Neural progenitor cell (in vitro differentiated cells): ENCODE measurements around the gene BRINP1. TPM values are rescaled to one million over a fixed set of nuclear protein-coding genes. Genes with fewer than 3 reads are reported as not detected.

Experiments used
- DNase-seq: peaks from one replicate; pipeline ENCODE4 v3.0.0-alpha.2; 2016; ENCODE audit warnings: low spot score
- H2AFZ ChIP-seq: fragments of 200-600 bp; sonication (generic); replicated peaks from 2 replicates; pipeline ENCODE4 v1.6.1; 2016; ENCODE audit warnings: antibody characterized with exemption
- H3F3A ChIP-seq: fragments of 200-600 bp; sonication (generic); 2 replicates; pipeline ENCODE4 v1.6.1; 2016; ENCODE audit warnings: antibody characterized with exemption, low read depth
- H3K27ac ChIP-seq: fragments of 200-600 bp; sonication (generic); 2 replicates; pipeline ENCODE4 v1.5.1; 2016; ENCODE audit warnings: mild to moderate bottlenecking
- H3K27me3 ChIP-seq: fragments of 200-600 bp; sonication (generic); 2 replicates; pipeline ENCODE4 v1.6.1; 2016; ENCODE audit warnings: mild to moderate bottlenecking, moderate library complexity
- H3K36me3 ChIP-seq: fragments of 200-600 bp; sonication (generic); 2 replicates; pipeline ENCODE4 v1.5.1; 2016
- H3K4me1 ChIP-seq: fragments of 200-600 bp; sonication (generic); 2 replicates; pipeline ENCODE4 v1.6.1; 2016; ENCODE audit warnings: mixed run types
- H3K4me2 ChIP-seq: fragments of 200-600 bp; sonication (generic); 2 replicates; pipeline ENCODE4 v1.6.1; 2016
- H3K4me3 ChIP-seq: fragments of 200-600 bp; sonication (generic); 2 replicates; pipeline ENCODE4 v1.5.1; 2016
- H3K79me2 ChIP-seq: fragments of 200-600 bp; sonication (generic); 2 replicates; pipeline ENCODE4 v1.6.1; 2016; ENCODE audit warnings: low read depth
- H3K9ac ChIP-seq: fragments of 200-600 bp; sonication (generic); 2 replicates; pipeline ENCODE4 v1.6.1; 2016
- H3K9me3 ChIP-seq: fragments of 200-600 bp; sonication (generic); 2 replicates; pipeline ENCODE4 v1.5.1; 2016; ENCODE audit warnings: low read depth
- H4K20me1 ChIP-seq: fragments of 200-600 bp; sonication (generic); 2 replicates; pipeline ENCODE4 v1.6.1; 2016; ENCODE audit warnings: low read depth
- H3K27ac Mint-ChIP-seq: 3 replicates; pipeline ENCODE4 v1.8.0; 2021; ENCODE audit warnings: mixed read lengths
- H3K27me3 Mint-ChIP-seq: 2 replicates; pipeline ENCODE4 v1.8.0; 2022; ENCODE audit warnings: low read depth, mild to moderate bottlenecking, inconsistent platforms, moderate library complexity, mixed read lengths; ENCODE audit not compliant: insufficient read depth
- H3K36me3 Mint-ChIP-seq: 3 replicates; pipeline ENCODE4 v1.8.0; 2021; ENCODE audit warnings: mixed read lengths
- H3K4me1 Mint-ChIP-seq: 3 replicates; pipeline ENCODE4 v1.8.0; 2021; ENCODE audit warnings: mixed read lengths
- H3K4me3 Mint-ChIP-seq: 3 replicates; pipeline ENCODE4 v1.8.0; 2021; ENCODE audit warnings: mild to moderate bottlenecking, moderate library complexity, mixed read lengths
- H3K9me3 Mint-ChIP-seq: 3 replicates; pipeline ENCODE4 v1.8.0; 2020; ENCODE audit warnings: mixed read lengths
- CTCF ChIP-seq: fragments of 200-600 bp; sonication (generic); IDR thresholded peaks from 2 replicates; pipeline ENCODE4 v1.5.1; 2017; ENCODE audit warnings: antibody characterized with exemption, mild to moderate bottlenecking
- EZH2 ChIP-seq: fragments of 200-600 bp; sonication (generic); IDR thresholded peaks from 2 replicates; pipeline ENCODE4 v1.6.1; 2017; ENCODE audit warnings: antibody characterized with exemption, mild to moderate bottlenecking, moderate library complexity
- EZH2phosphoT487 ChIP-seq: fragments of 200-600 bp; sonication (generic); IDR thresholded peaks from 2 replicates; pipeline ENCODE4 v1.6.1; 2017; ENCODE audit warnings: antibody characterized with exemption
- total RNA-seq: library from RNA; depleted of rRNA; stranded (reverse); fragments of >200 nt; gene quantifications from 2 replicates; pipeline ENCODE4 v1.2.3, GENCODE V29; 2015; ENCODE audit warnings: low replicate concordance

Gene BRINP1
- total RNA-seq, 1 donor from 2014 or later = 0.62 TPM

GRCh38 chr9:119273984-119274665, 95.1 kb downstream of the BRINP1 start:
- DNase-seq = no peak
- H3K9ac ChIP-seq = no peak overlapping the region
- H3K4me1 ChIP-seq = peaks cover 30% of the 10 kb centered on the region
- H3F3A ChIP-seq = peaks cover 31% of the 10 kb centered on the region
- no peaks in the 10 kb centered on the region for H3K36me3 ChIP-seq
- H3K27me3 ChIP-seq = no peaks in the 10 kb centered on the region
- no peak overlapping the region for H3K4me3 ChIP-seq
- no peak overlapping the region for H3K4me2 ChIP-seq
- Mint-ChIP-seq H3K4me1 (peaks cover 33% of the 10 kb centered on the region), H3K27ac (no peak overlapping the region), H3K27me3 (peaks cover 4% of the 10 kb centered on the region), H3K4me3 (no peak overlapping the region), H3K9me3 (no peaks in the 10 kb centered on the region), H3K36me3 (no peaks in the 10 kb centered on the region)
- H3K79me2 ChIP-seq = no peaks in the 10 kb centered on the region
- no peaks in the 10 kb centered on the region for H4K20me1 ChIP-seq
- no peak for TF ChIP-seq CTCF
- TF ChIP-seq EZH2 = no peak
- no peak for TF ChIP-seq EZH2phosphoT487
- no peaks in the 10 kb centered on the region for H3K9me3 ChIP-seq
- H3K27ac ChIP-seq = no peak overlapping the region
- no peak overlapping the region for H2AFZ ChIP-seq

GRCh38 chr9:119273325-119273904, 95.8 kb downstream of the BRINP1 start:
- TF ChIP-seq EZH2 = no peak
- no peak for TF ChIP-seq CTCF
- TF ChIP-seq EZH2phosphoT487 = no peak
- peaks cover 27% of the 10 kb centered on the region for H3F3A ChIP-seq
- H3K27me3 ChIP-seq = no peaks in the 10 kb centered on the region
- H3K4me3 ChIP-seq = no peak overlapping the region
- no peaks in the 10 kb centered on the region for H3K9me3 Mint-ChIP-seq
- peak overlapping the region; percentile 39 for H3K4me2 ChIP-seq
- H3K36me3 ChIP-seq = no peaks in the 10 kb centered on the region
- no peak overlapping the region for H3K4me3 Mint-ChIP-seq
- no peaks in the 10 kb centered on the region for H3K9me3 ChIP-seq
- no peak overlapping the region for H2AFZ ChIP-seq
- peaks cover 30% of the 10 kb centered on the region for H3K4me1 ChIP-seq
- H3K27me3 Mint-ChIP-seq = peaks cover 4% of the 10 kb centered on the region
- peak overlapping the region; percentile 63 for H3K27ac ChIP-seq
- peak overlapping the region; percentile 8 for H3K27ac Mint-ChIP-seq
- H3K4me1 Mint-ChIP-seq = peaks cover 32% of the 10 kb centered on the region
- no peaks in the 10 kb centered on the region for H3K36me3 Mint-ChIP-seq
- no peaks in the 10 kb centered on the region for H4K20me1 ChIP-seq
- H3K79me2 ChIP-seq = no peaks in the 10 kb centered on the region
- H3K9ac ChIP-seq = no peak overlapping the region
- peak; percentile 45 for DNase-seq

GRCh38 chr9:119272500-119273211, 96.6 kb downstream of the BRINP1 start:
- no peaks in the 10 kb centered on the region for H3K79me2 ChIP-seq
- H3K4me2 ChIP-seq = peak overlapping the region; percentile 39
- no peaks in the 10 kb centered on the region for H3K9me3 ChIP-seq
- H3K27ac Mint-ChIP-seq = peak overlapping the region; percentile 8
- peaks cover 26% of the 10 kb centered on the region for H3K4me1 Mint-ChIP-seq
- H3K27me3 Mint-ChIP-seq = peaks cover 4% of the 10 kb centered on the region
- H3K4me1 ChIP-seq = peaks cover 24% of the 10 kb centered on the region
- no peak for TF ChIP-seq EZH2phosphoT487
- TF ChIP-seq CTCF = no peak
- TF ChIP-seq EZH2 = no peak
- H4K20me1 ChIP-seq = no peaks in the 10 kb centered on the region
- no peak overlapping the region for H3K4me3 Mint-ChIP-seq
- peak; percentile 8 for DNase-seq
- H3K36me3 Mint-ChIP-seq = no peaks in the 10 kb centered on the region
- H2AFZ ChIP-seq = peak overlapping the region; percentile 92
- no peaks in the 10 kb centered on the region for H3K27me3 ChIP-seq
- no peaks in the 10 kb centered on the region for H3K36me3 ChIP-seq
- H3K9ac ChIP-seq = no peak overlapping the region
- H3F3A ChIP-seq = peaks cover 22% of the 10 kb centered on the region
- no peak overlapping the region for H3K4me3 ChIP-seq
- H3K27ac ChIP-seq = peak overlapping the region; percentile 63
- H3K9me3 Mint-ChIP-seq = no peaks in the 10 kb centered on the region
